ENCODE results near the gene DNAH1.

The DNAH1 gene

DNA sequence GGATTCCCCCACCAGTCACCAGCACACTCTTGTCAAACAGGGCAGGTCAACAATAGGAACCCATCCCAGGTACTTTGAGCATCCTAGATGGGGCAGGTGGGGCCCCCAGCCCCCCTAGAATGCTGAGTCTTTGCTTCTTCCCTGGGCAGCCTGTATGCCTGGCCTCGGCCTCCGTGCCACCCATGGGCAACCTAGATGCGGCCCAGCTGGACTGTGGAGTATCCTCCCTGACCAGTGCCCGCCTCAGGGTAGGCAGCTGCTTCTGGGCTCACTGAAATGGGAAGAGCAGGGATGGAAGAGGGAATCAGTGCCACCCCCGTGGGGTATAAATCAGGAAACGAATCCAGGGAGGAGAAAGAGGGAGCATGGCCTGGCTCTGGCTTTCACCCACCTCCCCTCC lies 10.9 kb downstream of the DNAH1 start:
- DNase-seq (ENCODE audit: low read depth): no peak
- no peak overlapping the region for H3K4me3 ChIP-seq (ENCODE audit: control insufficient read depth, low read depth, low read length)
- TF ChIP-seq, protein P1, sequence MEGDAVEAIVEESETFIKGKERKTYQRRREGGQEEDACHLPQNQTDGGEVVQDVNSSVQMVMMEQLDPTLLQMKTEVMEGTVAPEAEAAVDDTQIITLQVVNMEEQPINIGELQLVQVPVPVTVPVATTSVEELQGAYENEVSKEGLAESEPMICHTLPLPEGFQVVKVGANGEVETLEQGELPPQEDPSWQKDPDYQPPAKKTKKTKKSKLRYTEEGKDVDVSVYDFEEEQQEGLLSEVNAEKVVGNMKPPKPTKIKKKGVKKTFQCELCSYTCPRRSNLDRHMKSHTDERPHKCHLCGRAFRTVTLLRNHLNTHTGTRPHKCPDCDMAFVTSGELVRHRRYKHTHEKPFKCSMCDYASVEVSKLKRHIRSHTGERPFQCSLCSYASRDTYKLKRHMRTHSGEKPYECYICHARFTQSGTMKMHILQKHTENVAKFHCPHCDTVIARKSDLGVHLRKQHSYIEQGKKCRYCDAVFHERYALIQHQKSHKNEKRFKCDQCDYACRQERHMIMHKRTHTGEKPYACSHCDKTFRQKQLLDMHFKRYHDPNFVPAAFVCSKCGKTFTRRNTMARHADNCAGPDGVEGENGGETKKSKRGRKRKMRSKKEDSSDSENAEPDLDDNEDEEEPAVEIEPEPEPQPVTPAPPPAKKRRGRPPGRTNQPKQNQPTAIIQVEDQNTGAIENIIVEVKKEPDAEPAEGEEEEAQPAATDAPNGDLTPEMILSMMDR (IDR thresholded peaks at IDR 0.05; ENCODE audit: control insufficient read depth, insufficient read depth, low read depth, low read length, missing control alignments): no peak

- TF ChIP-seq, protein P1 (IDR thresholded peaks at IDR 0.05; ENCODE audit: control insufficient read depth, insufficient read depth, low read depth, low read length, missing control alignments): no peak
- no peak for DNase-seq (ENCODE audit: low read depth)
- H3K4me3 ChIP-seq (ENCODE audit: control insufficient read depth, low read depth, low read length): no peak overlapping the region
Measured at GRCh38 chr3:52327486-52328290, 11.6 kb downstream of the DNAH1 start.

DNA sequence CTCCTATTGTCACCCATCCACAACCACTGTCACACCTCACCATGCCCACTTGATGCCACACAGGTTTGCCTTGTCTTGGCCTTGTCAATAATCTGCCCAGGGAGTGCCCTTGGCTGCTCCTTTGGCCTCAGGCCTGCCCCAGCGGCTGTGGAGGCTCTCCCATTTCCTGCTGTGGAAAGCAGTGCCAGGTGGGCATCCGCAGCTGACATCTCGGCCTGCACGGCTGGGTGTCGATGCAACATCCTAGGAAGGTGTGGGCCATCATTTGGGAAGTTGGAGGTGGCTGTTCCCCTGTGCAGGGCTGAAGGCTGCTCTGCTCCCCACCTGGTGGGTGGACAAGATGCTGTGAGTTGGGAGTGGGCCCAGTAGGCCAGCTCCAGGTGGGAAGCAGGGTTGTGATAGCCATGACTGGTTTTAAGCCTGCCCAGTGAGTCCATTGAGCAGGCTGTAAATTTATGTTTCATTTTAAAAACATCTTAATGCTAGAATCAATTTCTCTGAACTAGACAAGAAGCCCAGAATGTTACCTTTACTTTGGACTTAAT lies 12.5 kb downstream of the DNAH1 start:
- H3K4me3 ChIP-seq (ENCODE audit: control insufficient read depth, low read depth, low read length): no peak overlapping the region
- no peak for DNase-seq (ENCODE audit: low read depth)

DNA sequence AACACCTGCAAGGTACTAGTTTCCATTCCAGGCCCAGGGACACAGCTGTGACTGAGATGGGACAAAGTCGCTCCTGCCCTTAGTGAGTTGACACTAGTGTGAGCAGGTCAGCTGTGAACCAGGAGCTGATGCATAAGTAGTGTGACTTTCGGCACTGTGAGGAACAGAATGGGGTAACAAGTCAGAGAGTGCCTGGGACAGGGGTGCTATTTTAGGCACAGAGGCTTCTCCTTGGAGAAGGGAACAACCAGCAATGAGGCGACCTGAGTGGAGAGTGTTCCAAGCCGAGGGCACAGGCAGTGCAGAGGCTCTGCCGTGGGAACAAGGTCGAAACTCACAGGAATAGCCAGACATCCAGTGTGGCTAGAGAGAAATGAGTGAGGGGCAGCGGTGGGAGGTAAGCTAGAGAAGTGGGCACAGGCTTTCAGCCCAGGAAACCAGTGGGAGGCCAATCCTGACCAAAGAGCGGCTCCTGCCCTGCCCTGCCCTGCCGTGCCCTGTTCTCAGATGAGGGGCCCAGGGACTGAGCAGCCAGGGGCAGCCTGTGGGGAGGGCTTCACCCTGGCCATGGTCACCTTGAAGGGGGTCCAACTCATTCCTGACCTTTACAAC lies 14.2 kb downstream of the DNAH1 start:
- TF ChIP-seq, protein P1 (IDR thresholded peaks at IDR 0.05; ENCODE audit: control insufficient read depth, insufficient read depth, low read depth, low read length, missing control alignments): no peak
- H3K4me3 ChIP-seq (ENCODE audit: control insufficient read depth, low read depth, low read length): no peak overlapping the region
- no peak for DNase-seq (ENCODE audit: low read depth)

More for the DNA sequence above, 12.5 kb downstream of the DNAH1 start:
- TF ChIP-seq, protein P1 (IDR thresholded peaks at IDR 0.05; ENCODE audit: control insufficient read depth, insufficient read depth, low read depth, low read length, missing control alignments): no peak

DNA sequence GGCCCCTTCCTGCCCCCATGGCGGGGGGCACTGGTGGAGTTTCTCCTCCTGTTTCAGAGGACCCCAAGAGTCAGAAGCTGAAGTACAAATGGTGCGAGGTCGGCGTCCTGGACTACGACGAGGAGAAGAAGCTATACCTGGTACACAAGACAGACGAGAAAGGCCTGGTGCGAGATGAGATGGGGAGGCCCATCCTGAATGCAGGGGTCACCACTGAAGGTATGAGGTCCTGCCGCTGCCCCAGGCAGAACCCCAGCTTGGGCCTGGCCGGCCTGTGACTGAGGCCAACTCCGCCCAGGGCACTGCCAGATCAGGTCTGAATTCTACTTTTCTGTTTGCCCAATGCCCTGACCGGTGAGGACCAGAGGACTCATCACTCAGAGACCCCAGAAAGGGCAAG lies 15.0 kb downstream of the DNAH1 start:
- DNase-seq (ENCODE audit: low read depth): no peak
- TF ChIP-seq, protein P1 (IDR thresholded peaks at IDR 0.05; ENCODE audit: control insufficient read depth, insufficient read depth, low read depth, low read length, missing control alignments): no peak
- H3K4me3 ChIP-seq (ENCODE audit: control insufficient read depth, low read depth, low read length): no peak overlapping the region

DNA sequence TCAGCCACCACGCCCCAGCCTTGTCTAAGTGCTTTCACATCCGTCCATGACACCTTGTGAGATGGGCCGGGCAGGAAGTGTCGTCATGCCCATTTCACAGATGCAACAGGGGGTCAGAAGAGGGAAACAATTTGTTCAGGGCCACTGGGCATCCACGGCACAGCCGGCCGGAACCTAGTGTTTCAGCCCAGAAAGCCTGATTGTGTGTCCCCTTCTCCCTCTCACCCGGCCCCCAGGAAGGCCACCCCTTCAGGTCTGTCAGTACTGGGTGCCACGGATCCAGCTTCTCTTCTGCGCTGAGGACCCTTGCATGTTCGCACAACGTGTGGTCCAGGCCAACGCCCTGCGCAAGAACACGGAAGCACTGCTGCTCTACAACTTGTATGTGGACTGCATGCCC lies 15.8 kb downstream of the DNAH1 start:
- no peak overlapping the region for H3K4me3 ChIP-seq (ENCODE audit: control insufficient read depth, low read depth, low read length)
- DNase-seq (ENCODE audit: low read depth): no peak
- TF ChIP-seq, protein P1 (IDR thresholded peaks at IDR 0.05; ENCODE audit: control insufficient read depth, insufficient read depth, low read depth, low read length, missing control alignments): no peak
